K562 (cell line): ENCODE data around the gene BLVRA. TPM values are rescaled to one million over a fixed set of nuclear protein-coding genes. Genes with fewer than 3 reads are reported as not detected.

Experiments
- ATAC-seq: fragments of 200-7000 bp; cut with Tn5 transposase; 3 replicates; pipeline ENCODE4 v1.9.1; 2020; ENCODE audit warnings: moderate library complexity
- BruUV-seq: library from RNA; stranded (reverse); fragments of 400-500 nt; replicated peaks from 2 replicates; lab custom pipeline; 2021; lab: Mats Ljungman, UMichigan
- CTCF ChIA-PET: fragments of 300-600 bp; formaldehyde crosslinking; extraction: SDS; loops from one replicate; lab custom pipeline; 2021; ENCODE audit warnings: low intra/inter-chr PET ratio; lab: Yijun Ruan, JAX
- POLR2A ChIA-PET: fragments of 300-600, 350-650 bp; sonication (Branson Sonifier 250); formaldehyde crosslinking; extraction: SDS; loops from one replicate; lab custom pipeline; 2021; ENCODE audit warnings: antibody characterized with exemption, inconsistent platforms; lab: Yijun Ruan, JAX
- DNase-seq, 4 experiments: peaks; one replicate each; pipeline versions ENCODE4 v3.0.0 to v3.0.0-alpha.2; 2011 to 2018; ENCODE audit warnings: low spot score in 3 of 4, mixed read lengths in 3 of 4; ENCODE audit errors: extremely low read depth in 1 of 4
- FAIRE-seq: peaks from 2 replicates; lab custom pipeline; 2011; peaks lifted over from hg19 to GRCh38; lab: Jason Lieb, UNC
- H2AFZ ChIP-seq: 2 replicates; pipeline ENCODE4 v1.6.0; 2011; ENCODE audit warnings: low read depth, low read length, control low read depth, inconsistent platforms
- H3K27ac ChIP-seq: fragments of 200-600 bp; 3 replicates; pipeline ENCODE4 v1.8.0; 2011; ENCODE audit warnings: low read depth, mild to moderate bottlenecking, control low read depth, inconsistent platforms, low read length, moderate library complexity, mixed read lengths; ENCODE audit errors: extremely low read depth
- H3K27me3 ChIP-seq, 2 experiments: fragments of 300-600 bp in 1 of 2; 2 replicates in 1 of 2; 3 replicates in 1 of 2; pipeline versions ENCODE4 v1.6.0 to v1.8.0; 2011; ENCODE audit warnings: inconsistent platforms in 2 of 2, low read length in 2 of 2, mild to moderate bottlenecking in 1 of 2, mixed read lengths in 1 of 2, moderate library complexity in 1 of 2; ENCODE audit not compliant: control insufficient read depth in 2 of 2, insufficient read depth in 2 of 2
- H3K36me3 ChIP-seq: fragments of 300-600 bp; 3 replicates; pipeline ENCODE4 v1.8.0; 2011; ENCODE audit warnings: mild to moderate bottlenecking, low read length, inconsistent platforms; ENCODE audit not compliant: control insufficient read depth, insufficient read depth
- H3K4me1 ChIP-seq, 2 experiments: fragments of 200-600 bp in 1 of 2; replicated peaks in 1 of 2; 2 replicates in 1 of 2; 3 replicates in 1 of 2; pipeline versions ENCODE4 v1.5.1 to v1.8.0; 2011; ENCODE audit warnings: inconsistent platforms in 2 of 2, low read length in 2 of 2, mild to moderate bottlenecking in 1 of 2, mixed read lengths in 1 of 2, moderate library complexity in 1 of 2; ENCODE audit not compliant: control insufficient read depth in 2 of 2, insufficient read depth in 2 of 2
- H3K4me2 ChIP-seq: 2 replicates; pipeline ENCODE4 v1.6.1; 2011; ENCODE audit warnings: low read length, control low read depth, inconsistent platforms, mixed read lengths; ENCODE audit not compliant: insufficient read depth
- H3K4me3 ChIP-seq: fragments of 200-600 bp; sonication (generic), shearing (Covaris generic); 2 replicates; pipeline ENCODE4 v1.5.1; 2016; ENCODE audit warnings: control low read depth, inconsistent platforms
- H3K79me2 ChIP-seq: fragments of 200-600 bp; 3 replicates; pipeline ENCODE4 v1.8.0; 2011; ENCODE audit warnings: low read length, inconsistent platforms; ENCODE audit not compliant: control insufficient read depth, insufficient read depth
- H3K9ac ChIP-seq, 2 experiments: 2 replicates each; pipeline versions ENCODE4 v1.6.0 to v1.6.1; 2011; ENCODE audit warnings: low read depth in 2 of 2, low read length in 2 of 2, control low read depth in 1 of 2, inconsistent platforms in 1 of 2, mild to moderate bottlenecking in 1 of 2, mixed read lengths in 1 of 2; ENCODE audit not compliant: insufficient read depth in 1 of 2
- H3K9me1 ChIP-seq: one replicate; pipeline ENCODE4 v1.6.0; 2011; ENCODE audit warnings: inconsistent platforms, mild to moderate bottlenecking, low read length, moderate library complexity; ENCODE audit not compliant: control insufficient read depth, insufficient read depth
- H3K9me3 ChIP-seq: replicated peaks from 2 replicates; pipeline ENCODE4 v1.5.1; 2011; ENCODE audit warnings: low read depth, low read length, inconsistent platforms; ENCODE audit not compliant: control insufficient read depth, insufficient read depth
- H4K20me1 ChIP-seq: replicated peaks from 2 replicates; pipeline ENCODE4 v1.6.1; 2011; ENCODE audit warnings: low read length, inconsistent platforms, mixed read lengths; ENCODE audit not compliant: control insufficient read depth, insufficient read depth
- IRF2 ChIP-seq: sonication (generic); formaldehyde crosslinking; IDR thresholded peaks from 2 replicates; pipeline ENCODE4 v1.8.1; 2022; ENCODE audit warnings: mild to moderate bottlenecking, missing genetic modification reagents
- MEIS2 ChIP-seq: fragments of 450-650 bp; IDR thresholded peaks from 2 replicates; pipeline ENCODE4 v1.6.1; 2014; ENCODE audit warnings: mild to moderate bottlenecking; ENCODE audit not compliant: partially characterized antibody
- PKNOX1 ChIP-seq: fragments of 450-650 bp; IDR thresholded peaks from 2 replicates; pipeline ENCODE4 v1.6.1; 2016
- ZNF12 ChIP-seq: sonication (generic); formaldehyde crosslinking; IDR thresholded peaks from 2 replicates; pipeline ENCODE4 v1.4.0; 2020; ENCODE audit warnings: mild to moderate bottlenecking, missing genetic modification reagents
- ZNF695 ChIP-seq: fragments of 450-650 bp; formaldehyde crosslinking; IDR thresholded peaks from 2 replicates; pipeline ENCODE4 v1.4.0; 2020; ENCODE audit warnings: mild to moderate bottlenecking, moderate library complexity
- WGBS: fragments of 100-300 bp; shearing (Covaris generic); methylation state at CpG from one replicate; pipeline ENCODE4 v1.1.6; 2016; ENCODE audit warnings: low coverage, mixed read lengths; ENCODE audit not compliant: insufficient coverage; ENCODE audit errors: missing lambda C conversion rate; 5-methylcytosine and 5-hydroxymethylcytosine counted together
- in situ Hi-C: fragments of 300-500 bp; cut with MboI; formaldehyde crosslinking; loops from 4 replicates; pipeline ENCODE4 v1.15.0; 2018; ENCODE audit warnings: inconsistent platforms, mixed read lengths
- intact Hi-C: fragments of 100-400 bp; cut with micrococcal nuclease; formaldehyde crosslinking; loops from 2 replicates; pipeline ENCODE4 v1.14.2; 2022
- polyA plus RNA-seq, 8 experiments: library from polyadenylated mRNA; depleted of rRNA in 4 of 8; stranded (reverse) in 5 of 8; unstranded in 3 of 8; fragments of >200 nt; fragmentation: Nextera tagmentation in 2 of 8; fragmentation: Illumina TruSeq in 1 of 8; extraction: Ambion mirVana in 2 of 8; extraction: Trizol in 1 of 8; gene quantifications; 2 replicates each; pipeline versions ENCODE4 v1.2.1 to v1.2.3, GENCODE V29; 2011 to 2014; ENCODE audit warnings: inconsistent platforms in 1 of 8, missing spikeins in 1 of 8
- total RNA-seq, 7 experiments: library from RNA; depleted of rRNA in 6 of 7; stranded (reverse); fragments of >200 nt in 6 of 7; fragmentation: Illumina TruSeq in 2 of 7; extraction: Trizol in 2 of 7; gene quantifications; 2 replicates each; pipeline versions ENCODE4 v1.2.1 to v1.2.3, GENCODE V29; 2011 to 2021; ENCODE audit warnings: low replicate concordance in 1 of 7
- TF ChIP-seq, protein P1 (sequence below): fragments of 150-350 bp; conservative IDR thresholded peaks from 2 replicates; pipeline ENCODE4 v1.6.1; 2014; ENCODE audit warnings: low read length
- TF ChIP-seq, protein P2 (sequence below), 2 experiments: IDR thresholded peaks in 1 of 2; conservative IDR thresholded peaks in 1 of 2; 2 replicates each; pipeline ENCODE4 v1.6.1; 2016; ENCODE audit warnings: low read depth in 2 of 2, mild to moderate bottlenecking in 1 of 2, missing compliant biosample characterization in 1 of 2, missing genetic modification characterization in 1 of 2, moderate library complexity in 1 of 2

Gene BLVRA
- total and polyA plus RNA-seq, 9 of the 15 experiments (the other 6 are each of a cell fraction or from before 2014, with no cell fraction given) = 48.5 to 147 (median 61.5) TPM

GRCh38 chr7:43838201-43838658 lies 79.8 kb downstream of the BLVRA start:
- Histone ChIP-seq H3K4me3 (peak overlapping the region; percentile 33; the same call in 1 of the 2 replicates), H4K20me1 (no peaks in the 10 kb centered on the region)
- intact Hi-C loops = loop anchor here (1.0 to 10.0 kb wide), 5 partner anchors 28 to 1893 kb away; partner anchors contain the start of gene STK17A
- FAIRE-seq = no peak
- TF ChIP-seq ZNF12 (CRISPR knock-in tag) (no peak), IRF2 (no peak), MEIS2 (peak; percentile 75), ZNF695 (no peak), PKNOX1 (peak; percentile 58)
- TF ChIP-seq, protein P1, sequence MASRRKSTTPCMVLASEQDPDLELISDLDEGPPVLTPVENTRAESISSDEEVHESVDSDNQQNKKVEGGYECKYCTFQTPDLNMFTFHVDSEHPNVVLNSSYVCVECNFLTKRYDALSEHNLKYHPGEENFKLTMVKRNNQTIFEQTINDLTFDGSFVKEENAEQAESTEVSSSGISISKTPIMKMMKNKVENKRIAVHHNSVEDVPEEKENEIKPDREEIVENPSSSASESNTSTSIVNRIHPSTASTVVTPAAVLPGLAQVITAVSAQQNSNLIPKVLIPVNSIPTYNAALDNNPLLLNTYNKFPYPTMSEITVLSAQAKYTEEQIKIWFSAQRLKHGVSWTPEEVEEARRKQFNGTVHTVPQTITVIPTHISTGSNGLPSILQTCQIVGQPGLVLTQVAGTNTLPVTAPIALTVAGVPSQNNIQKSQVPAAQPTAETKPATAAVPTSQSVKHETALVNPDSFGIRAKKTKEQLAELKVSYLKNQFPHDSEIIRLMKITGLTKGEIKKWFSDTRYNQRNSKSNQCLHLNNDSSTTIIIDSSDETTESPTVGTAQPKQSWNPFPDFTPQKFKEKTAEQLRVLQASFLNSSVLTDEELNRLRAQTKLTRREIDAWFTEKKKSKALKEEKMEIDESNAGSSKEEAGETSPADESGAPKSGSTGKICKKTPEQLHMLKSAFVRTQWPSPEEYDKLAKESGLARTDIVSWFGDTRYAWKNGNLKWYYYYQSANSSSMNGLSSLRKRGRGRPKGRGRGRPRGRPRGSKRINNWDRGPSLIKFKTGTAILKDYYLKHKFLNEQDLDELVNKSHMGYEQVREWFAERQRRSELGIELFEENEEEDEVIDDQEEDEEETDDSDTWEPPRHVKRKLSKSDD = no peak
- TF ChIP-seq, protein P2, sequence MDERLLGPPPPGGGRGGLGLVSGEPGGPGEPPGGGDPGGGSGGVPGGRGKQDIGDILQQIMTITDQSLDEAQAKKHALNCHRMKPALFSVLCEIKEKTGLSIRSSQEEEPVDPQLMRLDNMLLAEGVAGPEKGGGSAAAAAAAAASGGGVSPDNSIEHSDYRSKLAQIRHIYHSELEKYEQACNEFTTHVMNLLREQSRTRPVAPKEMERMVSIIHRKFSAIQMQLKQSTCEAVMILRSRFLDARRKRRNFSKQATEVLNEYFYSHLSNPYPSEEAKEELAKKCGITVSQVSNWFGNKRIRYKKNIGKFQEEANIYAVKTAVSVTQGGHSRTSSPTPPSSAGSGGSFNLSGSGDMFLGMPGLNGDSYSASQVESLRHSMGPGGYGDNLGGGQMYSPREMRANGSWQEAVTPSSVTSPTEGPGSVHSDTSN (CRISPR knock-in tag; IDR thresholded peaks at IDR 0.05; ENCODE audit: low read depth) = no peak
- TF ChIP-seq, protein P2 (tag; conservative IDR thresholded peaks at IDR 0.05; ENCODE audit: low read depth) = peak; percentile 75
- TF ChIP-seq, all 486 proteins: peak for 3
- in situ Hi-C loops = loop anchor here (10.0 to 25.0 kb wide), 3 partner anchors 253 to 1901 kb away; partner anchors contain the start of gene STK17A
- no peaks in the 10 kb centered on the region for H3K36me3 ChIP-seq
- ChIA-PET CTCF (interaction anchor here (0.5 to 2.6 kb wide), 12 partner anchors 28 to 575 kb away, joined by 3 to 53 read pairs (median 4); partner anchors contain the start of genes COA1 and STK17A), POLR2A (interaction anchor here (0.6 to 1.6 kb wide), 5 partner anchors 10 to 399 kb away, joined by 3 to 4 read pairs (median 3); no protein-coding TSS in a partner anchor)
- H3K79me2 ChIP-seq = no peaks in the 10 kb centered on the region
- ATAC-seq = no peak; the same call in 2 of the 3 replicates
- H3K9me3 ChIP-seq = no peaks in the 10 kb centered on the region
- no TSS peak for BruUV-seq
- peak overlapping the region; percentile 43; the same call in 1 of the 3 replicates for H3K27ac ChIP-seq
- peak overlapping the region; percentile 6 to 49; a peak in 2 of 4 replicates for H3K9ac ChIP-seq
- H2AFZ ChIP-seq = peak overlapping the region; percentile 99
- H3K4me1 ChIP-seq = peaks cover 4 to 7% of the 10 kb centered on the region in 2 experiments; a peak in 3 of 5 replicates
- WGBS = 42% methylated on average over 8 of the region's 9 CpGs
- no peaks in the 10 kb centered on the region for H3K27me3 ChIP-seq
- DNase-seq = no peak
- H3K4me2 ChIP-seq = peak overlapping the region; percentile 77
- no peaks in the 10 kb centered on the region for H3K9me1 ChIP-seq
